Fibroblast of skin of abdomen (primary cell): ENCODE measurements around the gene MOB1A. TPM values are rescaled to one million over a fixed set of nuclear protein-coding genes. Genes with fewer than 3 reads are reported as not detected.
"Not testable (repeated sequence)": the region's sequence is repeated elsewhere in the genome, so short reads cannot be mapped to it uniquely, and the experiment has no call there.

Source experiments
- DNase-seq: peaks from one replicate; pipeline ENCODE4 v3.0.0-alpha.2; 2013
- polyA plus RNA-seq, 2 experiments: library from polyadenylated mRNA; unstranded; fragments of 120-200 nt; gene quantifications; one replicate each; pipeline ENCODE4 v1.2.1, GENCODE V29; 2013; ENCODE audit not compliant: insufficient read length in 2 of 2

MOB1A gene
- 82.2 TPM for polyA plus RNA-seq (2013, experiment 1 of 2; ENCODE audit: insufficient read length)
- 84.5 TPM for polyA plus RNA-seq (2013, experiment 2 of 2; ENCODE audit: insufficient read length)

DNA sequence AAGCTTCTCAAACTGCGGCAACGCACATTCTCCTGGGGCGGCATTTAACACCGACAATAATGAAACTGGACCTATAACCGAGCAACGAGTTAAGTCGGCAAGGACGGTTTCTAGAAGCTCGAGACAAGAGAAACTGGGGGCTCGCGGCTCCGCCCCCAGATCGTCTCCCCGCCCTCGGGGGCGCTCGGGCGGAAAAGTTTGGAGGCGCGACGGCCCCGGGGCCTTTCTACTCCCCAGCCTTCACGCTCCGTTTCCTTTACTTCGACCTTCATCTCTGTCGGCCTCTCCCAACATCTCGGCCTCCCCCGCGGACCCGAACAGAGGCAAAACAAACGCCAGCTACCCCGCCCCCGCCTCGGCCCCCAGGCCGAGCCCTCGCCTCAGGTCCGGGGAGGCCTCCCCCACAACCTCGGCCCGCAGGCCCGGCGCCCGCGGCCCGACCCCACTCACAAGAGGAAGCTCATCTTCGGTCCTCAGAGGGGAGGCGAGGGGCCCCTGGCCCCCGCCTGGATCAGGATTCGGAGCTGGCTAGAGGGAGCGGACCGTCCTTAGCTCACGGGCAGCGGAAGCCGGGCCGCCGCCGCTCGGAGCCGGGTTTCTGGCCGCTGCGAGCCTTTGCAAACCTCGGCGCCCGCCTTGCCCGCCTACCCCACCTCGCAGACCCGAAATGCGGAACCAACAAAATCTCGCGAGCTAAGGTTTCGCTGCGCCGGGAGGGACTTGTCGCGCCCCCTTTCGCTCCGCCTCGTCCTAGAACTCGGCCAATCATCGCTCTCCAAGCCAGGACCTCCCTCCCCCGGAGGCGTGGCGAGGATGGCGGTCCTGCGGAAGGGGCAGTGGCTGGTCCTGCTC lies at the start of gene MOB1A:
Gene MOB1A (minus strand): TSS at position 669 of the 852 bp plus-strand sequence. CDS start 205 bp downstream, at position 464.
- DNase-seq = peak; percentile 98

DNA sequence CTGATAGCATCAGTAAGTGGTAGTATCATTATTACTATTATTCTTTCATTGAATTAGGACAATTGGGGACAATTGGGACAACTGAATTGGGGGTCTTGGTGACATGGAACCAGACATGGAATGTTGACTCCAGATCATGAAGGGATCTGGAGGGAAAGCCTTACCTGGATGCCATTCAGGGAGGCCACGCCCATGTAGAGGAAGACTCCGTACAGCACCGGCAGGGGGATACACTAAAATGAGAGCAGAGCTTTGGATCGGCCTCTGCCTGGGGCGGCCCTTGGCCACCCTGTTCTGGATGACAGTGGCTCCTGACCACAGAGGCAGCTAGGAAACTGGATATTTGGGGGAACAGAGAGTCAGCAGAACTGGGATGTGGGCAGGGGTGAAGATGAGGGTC lies 49.0 kb upstream of the MOB1A start:
- no peak for DNase-seq

DNA sequence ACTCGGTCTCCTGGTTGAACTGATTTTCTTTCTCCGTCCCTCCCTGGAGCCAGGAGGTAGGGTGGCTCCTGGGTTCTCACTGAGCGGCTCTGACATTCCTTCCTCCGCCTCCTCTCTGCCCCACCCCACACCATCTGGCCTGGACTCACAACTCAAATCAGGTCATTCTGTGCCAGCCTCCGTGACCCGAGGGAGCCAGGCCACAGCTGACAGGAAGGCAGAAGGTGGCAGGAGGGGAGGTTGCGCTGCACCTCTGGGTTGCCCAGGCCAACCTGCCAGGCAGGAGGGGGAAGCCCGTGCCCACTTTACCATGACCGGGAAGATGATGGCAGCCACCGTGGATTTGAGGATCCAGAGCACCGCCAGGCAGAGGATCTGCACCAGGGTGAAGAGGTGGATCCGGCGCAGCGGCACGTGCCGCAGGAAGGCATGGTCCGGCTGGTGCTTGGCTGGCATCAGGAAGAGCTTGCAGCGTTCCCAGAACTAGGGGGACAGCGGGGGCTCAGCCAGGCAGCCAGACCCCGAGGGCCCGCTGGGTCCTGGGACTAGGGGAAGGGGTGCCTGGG lies 48.1 kb upstream of the MOB1A start:
- no peak for DNase-seq

- no peak for DNase-seq
Observed at GRCh38 chr2:74225698-74226459, 47.2 kb upstream of the MOB1A start.

DNA sequence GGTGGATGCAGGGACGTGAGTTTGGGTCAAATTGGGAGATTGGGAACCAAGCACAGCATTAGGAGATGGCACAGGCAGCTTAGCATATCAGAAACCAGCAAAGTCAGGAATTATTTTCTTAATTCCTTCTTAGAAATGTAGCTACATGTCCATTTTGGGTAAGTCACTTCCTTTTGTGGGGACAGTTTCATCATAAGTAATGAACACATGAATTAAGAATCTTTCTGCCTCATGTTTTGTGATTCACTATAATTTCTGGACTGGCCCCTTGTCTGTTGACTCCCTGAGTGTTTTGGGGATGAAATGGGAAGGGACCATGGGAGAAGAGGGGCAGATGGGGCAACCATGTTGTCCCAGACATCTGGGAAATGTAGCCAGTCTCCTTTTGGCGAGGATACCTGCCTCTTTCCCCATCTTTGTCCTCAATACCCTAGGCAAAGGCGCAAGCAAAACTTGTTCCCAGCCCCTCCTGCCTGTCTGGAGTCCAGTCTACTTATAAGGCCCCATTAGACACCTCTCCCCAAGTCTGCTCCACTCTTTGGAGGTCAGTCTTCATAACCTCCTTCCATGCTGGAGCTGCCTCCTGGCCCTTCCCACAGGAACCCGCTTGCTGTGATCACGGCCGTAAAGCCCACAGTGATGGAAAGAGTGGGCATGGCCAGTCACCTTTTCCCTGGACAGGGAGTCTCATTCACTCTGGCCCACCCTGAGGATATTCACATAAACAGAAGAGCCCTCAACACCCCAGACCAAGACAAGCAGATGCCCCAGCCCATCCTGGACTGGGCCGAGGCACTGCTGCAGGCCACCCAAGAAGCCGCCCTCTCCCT lies 45.5 kb upstream of the MOB1A start:
- DNase-seq = no peak

- DNase-seq = no peak
Observed at GRCh38 chr2:74222300-74222650, 43.6 kb upstream of the MOB1A start.

DNA sequence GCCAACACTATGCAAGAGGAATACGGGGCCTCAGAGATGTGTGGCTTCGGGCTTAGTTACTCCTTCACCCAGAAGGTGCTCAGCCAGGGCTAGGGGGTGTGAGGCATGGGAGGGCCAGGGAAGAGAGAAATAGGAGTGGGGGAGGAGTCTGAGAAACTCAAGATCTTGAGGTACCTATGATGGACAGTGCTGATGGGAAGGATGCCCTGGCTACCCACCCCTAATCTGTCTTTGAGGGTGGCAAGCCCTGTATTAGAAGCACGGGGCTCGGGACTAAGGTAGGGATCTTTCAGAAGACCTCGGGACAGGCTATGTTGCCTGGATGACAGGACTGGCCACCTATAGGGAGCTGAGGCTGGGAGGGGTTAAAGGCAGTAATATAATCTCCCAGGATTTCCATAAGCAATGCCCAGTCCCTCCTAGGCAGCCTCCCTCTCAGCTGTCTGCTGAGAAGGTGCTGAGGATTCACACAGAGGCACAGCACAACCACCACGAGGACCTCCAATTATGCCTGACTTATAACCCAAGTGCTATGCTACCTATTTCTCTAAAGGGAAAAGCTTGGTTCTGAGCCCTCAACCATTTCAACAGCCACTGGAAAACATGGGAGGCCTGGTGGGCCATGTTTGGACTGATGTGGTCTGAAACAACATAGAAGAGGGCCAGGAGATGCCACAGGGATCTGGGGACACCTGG lies 43.1 kb upstream of the MOB1A start:
- no peak for DNase-seq

DNA sequence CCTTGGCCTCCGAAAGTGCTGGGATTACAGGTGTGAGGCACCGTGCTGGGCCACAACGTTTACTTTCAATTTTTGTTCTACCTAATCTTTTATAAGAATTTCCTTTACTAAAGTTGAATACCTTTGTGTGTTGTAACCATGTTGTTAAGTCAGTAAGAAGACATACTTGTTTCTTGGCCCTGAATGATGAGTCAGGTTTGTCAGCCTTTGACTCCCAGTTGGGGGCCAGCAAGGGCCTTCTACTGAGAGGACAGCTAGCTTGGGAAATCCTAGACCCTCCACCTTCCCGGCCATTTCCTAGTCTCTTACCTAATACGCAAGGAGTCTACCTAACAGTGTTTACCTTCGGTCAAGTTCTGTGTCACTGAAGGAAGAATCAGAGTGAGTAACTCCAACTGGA lies 42.4 kb upstream of the MOB1A start:
- no peak for DNase-seq

GRCh38 chr2:74219846-74220486 lies 41.3 kb upstream of the MOB1A start:
- DNase-seq = no peak

- DNase-seq = no peak
Observed at GRCh38 chr2:74216642-74217041, 38.0 kb upstream of the MOB1A start.

GRCh38 chr2:74215771-74216170 lies 37.1 kb upstream of the MOB1A start:
- DNase-seq = not testable (repeated sequence)

GRCh38 chr2:74212702-74213410 lies 34.2 kb upstream of the MOB1A start:
- no peak for DNase-seq

- peak; percentile 40 for DNase-seq
Observed at GRCh38 chr2:74206180-74206688, 27.6 kb upstream of the MOB1A start.

DNA sequence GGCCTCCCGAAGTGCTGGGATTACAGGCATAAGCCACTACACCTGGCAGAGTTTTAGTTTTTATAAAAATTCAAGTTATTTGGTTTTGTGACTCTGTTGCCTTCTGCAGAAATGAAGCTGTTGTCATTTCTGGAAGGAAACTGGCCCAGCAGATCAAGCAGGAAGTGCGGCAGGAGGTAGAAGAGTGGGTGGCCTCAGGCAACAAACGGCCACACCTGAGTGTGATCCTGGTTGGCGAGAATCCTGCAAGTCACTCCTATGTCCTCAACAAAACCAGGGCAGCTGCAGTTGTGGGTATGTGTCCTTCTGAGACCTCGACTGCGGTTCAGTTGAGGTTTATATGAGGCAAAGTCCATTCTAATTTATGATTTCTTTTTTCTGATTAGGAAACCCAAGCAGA lies 26.9 kb upstream of the MOB1A start:
- DNase-seq = no peak

DNA sequence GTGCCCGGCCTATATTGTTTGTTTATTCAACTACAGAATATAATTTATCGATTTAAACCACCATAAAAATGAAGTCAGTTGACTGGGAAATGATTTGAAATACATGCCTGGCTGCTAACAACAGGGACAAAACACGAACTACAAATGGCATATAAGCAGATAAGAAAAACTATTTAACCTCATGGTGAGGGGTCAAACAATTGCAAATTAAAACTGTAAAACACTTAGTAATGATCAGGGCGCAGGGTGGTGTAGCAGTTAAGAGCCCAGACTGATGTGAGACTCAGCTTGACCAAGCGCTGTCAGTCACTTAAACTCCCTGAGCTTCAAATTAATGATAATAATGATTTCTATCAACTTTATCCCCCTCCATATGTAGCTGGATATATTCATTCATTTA lies 26.4 kb upstream of the MOB1A start:
- no peak for DNase-seq

DNA sequence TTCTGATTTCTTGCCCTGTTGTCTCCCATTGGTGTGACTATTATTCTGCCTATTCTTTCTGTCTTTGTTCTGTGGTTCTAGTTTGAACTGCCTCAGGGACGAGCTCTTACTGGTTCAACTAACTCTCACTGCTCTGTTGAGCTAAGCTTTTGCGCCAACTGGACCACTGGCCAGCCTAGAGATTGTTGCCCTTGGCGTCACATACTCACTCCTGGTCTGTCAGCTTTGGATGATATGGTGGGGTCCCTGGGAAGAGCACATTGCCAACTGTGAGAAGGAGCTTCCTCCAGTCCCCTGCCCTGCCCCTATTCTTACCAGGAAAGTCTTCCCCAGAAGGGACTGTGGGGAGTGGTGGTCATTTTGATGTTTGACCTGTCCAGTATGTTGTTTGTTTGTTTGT lies 25.8 kb upstream of the MOB1A start:
- no peak for DNase-seq

DNA sequence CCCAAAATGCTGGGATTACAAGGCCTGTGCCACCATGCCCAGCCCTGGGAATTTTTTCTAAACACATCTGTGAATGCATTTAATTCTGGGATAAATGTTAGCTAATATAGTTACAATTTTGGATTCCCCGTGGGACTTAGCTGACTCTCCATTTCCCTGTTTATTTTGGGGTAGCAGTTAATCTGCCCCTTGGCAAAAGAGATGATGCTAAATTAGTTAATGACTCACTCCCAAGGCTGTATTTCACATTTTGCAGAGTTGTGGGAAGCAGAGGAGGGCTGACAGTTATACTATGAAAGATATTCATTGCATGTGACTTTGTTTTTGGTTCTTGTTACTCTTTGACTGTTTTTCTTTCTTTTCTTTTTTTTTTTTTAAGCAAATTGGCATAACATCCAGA lies 22.9 kb upstream of the MOB1A start:
- peak; percentile 54 for DNase-seq

GRCh38 chr2:74201196-74201595 lies 22.5 kb upstream of the MOB1A start:
- DNase-seq = no peak

DNA sequence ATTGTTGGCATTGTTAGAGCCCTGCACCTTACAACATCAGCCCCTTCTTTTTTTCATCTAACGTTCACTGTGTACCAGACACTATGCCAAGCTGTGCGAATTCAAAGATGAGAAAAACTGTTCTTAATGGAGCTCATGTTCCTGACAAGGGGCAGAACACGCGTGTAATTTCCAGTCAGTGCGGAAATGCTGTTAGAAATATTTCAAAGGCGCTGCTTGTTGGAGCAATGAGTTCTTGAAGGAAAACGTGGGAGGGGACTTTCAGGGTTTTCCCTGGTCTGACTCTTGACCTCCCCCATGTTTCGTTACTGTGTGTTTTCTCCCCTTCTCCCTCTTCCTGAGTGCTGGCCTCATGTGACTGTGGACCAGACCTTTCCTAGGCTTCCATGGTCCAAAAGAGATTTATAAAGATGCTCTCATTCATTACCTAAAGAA lies 21.2 kb upstream of the MOB1A start:
- no peak for DNase-seq

DNA sequence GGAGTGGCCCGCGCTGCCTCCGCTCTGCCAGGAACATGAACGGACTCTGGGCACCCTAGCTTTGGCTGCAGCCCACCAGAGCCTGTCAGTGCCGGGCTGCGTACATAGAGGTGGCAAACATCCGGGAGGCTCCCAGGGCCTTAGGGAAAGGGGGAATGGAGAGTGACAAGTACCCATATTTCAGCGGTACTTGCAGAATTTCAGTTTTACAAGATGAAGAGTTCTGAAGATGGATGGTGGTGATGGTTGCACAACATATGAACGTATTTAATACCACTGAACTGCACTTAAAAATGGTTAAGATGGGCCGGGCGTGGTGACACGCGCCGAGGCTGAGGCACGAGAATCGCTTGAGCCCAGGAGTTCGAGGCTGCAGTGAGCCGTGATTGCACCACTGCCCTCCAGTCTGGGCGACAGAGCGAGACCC lies 20.6 kb upstream of the MOB1A start:
- DNase-seq = no peak
